Nephron progenitor cell (in vitro differentiated cells): Measurements from ENCODE around the gene GHITM.

ENCODE experiments used
- DNase-seq: peaks from one replicate; pipeline ENCODE4 v3.0.0; 2021
- H3K27ac Mint-ChIP-seq: 2 replicates; pipeline ENCODE4 v1.8.0; 2021; ENCODE audit warnings: mild to moderate bottlenecking, moderate library complexity, mixed read lengths
- H3K27me3 Mint-ChIP-seq: 2 replicates; pipeline ENCODE4 v1.8.0; 2021; ENCODE audit warnings: mild to moderate bottlenecking, low read depth, mixed read lengths; ENCODE audit not compliant: poor library complexity
- H3K36me3 Mint-ChIP-seq: 2 replicates; pipeline ENCODE4 v1.8.0; 2021; ENCODE audit warnings: low read depth, mixed read lengths
- H3K4me1 Mint-ChIP-seq: 2 replicates; pipeline ENCODE4 v1.8.0; 2021; ENCODE audit warnings: mixed read lengths
- H3K4me3 Mint-ChIP-seq: 2 replicates; pipeline ENCODE4 v1.8.0; 2021; ENCODE audit warnings: mild to moderate bottlenecking, moderate library complexity, mixed read lengths
- H3K9me3 Mint-ChIP-seq: 2 replicates; pipeline ENCODE4 v1.8.0; 2021; ENCODE audit warnings: mild to moderate bottlenecking, moderate library complexity, mixed read lengths
- TF ChIP-seq, protein P1 (sequence below): fragments of 200-600 bp; sonication (generic); IDR thresholded peaks from 2 replicates; pipeline ENCODE4 v1.5.0; 2021; ENCODE audit warnings: antibody characterized with exemption

The GHITM gene

GRCh38 chr10:84139126-84140035, at the start of gene GHITM:
GHITM (plus strand) TSS chr10:84139509; CDS start chr10:84141501, 1,992 bp downstream.
- Mint-ChIP-seq H3K4me1 (peaks cover 26% of the 10 kb centered on the region), H3K36me3 (peaks cover 10% of the 10 kb centered on the region), H3K27me3 (peaks cover 21% of the 10 kb centered on the region), H3K27ac (peak within 1 kb of the TSS; percentile 99), H3K9me3 (peaks cover 15% of the 10 kb centered on the region), H3K4me3 (peak within 1 kb of the TSS; percentile 97)
- TF ChIP-seq, protein P1, sequence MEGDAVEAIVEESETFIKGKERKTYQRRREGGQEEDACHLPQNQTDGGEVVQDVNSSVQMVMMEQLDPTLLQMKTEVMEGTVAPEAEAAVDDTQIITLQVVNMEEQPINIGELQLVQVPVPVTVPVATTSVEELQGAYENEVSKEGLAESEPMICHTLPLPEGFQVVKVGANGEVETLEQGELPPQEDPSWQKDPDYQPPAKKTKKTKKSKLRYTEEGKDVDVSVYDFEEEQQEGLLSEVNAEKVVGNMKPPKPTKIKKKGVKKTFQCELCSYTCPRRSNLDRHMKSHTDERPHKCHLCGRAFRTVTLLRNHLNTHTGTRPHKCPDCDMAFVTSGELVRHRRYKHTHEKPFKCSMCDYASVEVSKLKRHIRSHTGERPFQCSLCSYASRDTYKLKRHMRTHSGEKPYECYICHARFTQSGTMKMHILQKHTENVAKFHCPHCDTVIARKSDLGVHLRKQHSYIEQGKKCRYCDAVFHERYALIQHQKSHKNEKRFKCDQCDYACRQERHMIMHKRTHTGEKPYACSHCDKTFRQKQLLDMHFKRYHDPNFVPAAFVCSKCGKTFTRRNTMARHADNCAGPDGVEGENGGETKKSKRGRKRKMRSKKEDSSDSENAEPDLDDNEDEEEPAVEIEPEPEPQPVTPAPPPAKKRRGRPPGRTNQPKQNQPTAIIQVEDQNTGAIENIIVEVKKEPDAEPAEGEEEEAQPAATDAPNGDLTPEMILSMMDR = no peak
- DNase-seq = peak; percentile 99

DNA sequence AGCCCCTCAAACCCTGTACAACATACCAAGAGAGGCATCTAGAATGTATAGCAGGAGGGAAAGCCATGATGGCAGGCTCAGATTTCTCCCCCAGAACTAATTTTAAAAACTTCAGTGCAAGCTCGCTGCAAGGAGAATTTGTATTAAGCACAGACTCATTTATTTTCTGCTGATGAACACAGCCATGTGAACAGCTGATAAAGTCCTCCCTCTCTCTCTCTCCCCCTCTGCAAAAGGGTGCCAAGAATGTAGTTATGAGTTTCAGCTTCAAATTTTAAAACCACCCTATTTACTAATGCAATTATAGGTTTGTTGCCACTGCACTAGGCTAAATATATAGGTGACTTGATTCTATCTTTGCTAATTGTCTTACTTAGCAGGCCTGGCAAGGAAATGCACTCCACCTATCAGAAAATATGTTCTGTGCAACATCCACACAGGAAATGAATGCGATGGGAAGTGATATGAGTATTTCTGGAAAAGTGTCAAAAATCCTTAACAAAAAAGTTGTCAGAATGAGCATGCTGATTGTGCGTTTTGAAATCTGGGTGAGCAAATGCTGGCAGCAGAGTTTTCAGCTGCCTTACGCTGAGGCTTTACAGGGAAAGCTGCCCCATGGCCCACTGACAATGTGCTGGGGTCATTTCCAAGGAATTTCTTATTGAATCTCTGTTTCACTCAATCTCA, 43.4 kb upstream of the GHITM start:
- no peaks in the 10 kb centered on the region for H3K36me3 Mint-ChIP-seq
- DNase-seq = no peak
- H3K9me3 Mint-ChIP-seq = no peaks in the 10 kb centered on the region
- H3K27ac Mint-ChIP-seq = no peak overlapping the region
- H3K4me1 Mint-ChIP-seq = no peaks in the 10 kb centered on the region
- TF ChIP-seq, protein P1 = no peak
- no peak overlapping the region for H3K4me3 Mint-ChIP-seq
- peaks cover 22% of the 10 kb centered on the region for H3K27me3 Mint-ChIP-seq

GRCh38 chr10:84097787-84098353, 41.4 kb upstream of the GHITM start:
- H3K4me3 Mint-ChIP-seq = no peak overlapping the region
- DNase-seq = no peak
- H3K27me3 Mint-ChIP-seq = peaks cover 19% of the 10 kb centered on the region
- H3K36me3 Mint-ChIP-seq = no peaks in the 10 kb centered on the region
- H3K27ac Mint-ChIP-seq = no peak overlapping the region
- TF ChIP-seq, protein P1 = peak; percentile 54
- H3K4me1 Mint-ChIP-seq = no peaks in the 10 kb centered on the region
- H3K9me3 Mint-ChIP-seq = no peaks in the 10 kb centered on the region

- no peak for DNase-seq
- Mint-ChIP-seq H3K27ac (no peak overlapping the region), H3K27me3 (peaks cover 12% of the 10 kb centered on the region), H3K36me3 (no peaks in the 10 kb centered on the region), H3K4me1 (no peaks in the 10 kb centered on the region), H3K9me3 (no peaks in the 10 kb centered on the region), H3K4me3 (no peak overlapping the region)
- TF ChIP-seq, protein P1 = no peak
Measured at GRCh38 chr10:84098667-84099066, 40.6 kb upstream of the GHITM start.

- TF ChIP-seq, protein P1 = no peak
- peaks cover 9% of the 10 kb centered on the region for H3K27me3 Mint-ChIP-seq
- H3K4me1 Mint-ChIP-seq = no peaks in the 10 kb centered on the region
- no peaks in the 10 kb centered on the region for H3K36me3 Mint-ChIP-seq
- no peaks in the 10 kb centered on the region for H3K9me3 Mint-ChIP-seq
- no peak overlapping the region for H3K27ac Mint-ChIP-seq
- no peak overlapping the region for H3K4me3 Mint-ChIP-seq
- no peak for DNase-seq
Measured at GRCh38 chr10:84101042-84101441, 38.3 kb upstream of the GHITM start.
